H9 (cell line): Measurements from ENCODE around the gene APLF. TPM values are rescaled to one million over a fixed set of nuclear protein-coding genes. Genes with fewer than 3 reads are reported as not detected.

Source experiments
- DNase-seq: peaks from one replicate; pipeline ENCODE4 v3.0.0-alpha.2; 2017
- H2AFZ ChIP-seq: one replicate; pipeline ENCODE4 v1.6.1; 2013; ENCODE audit warnings: mild to moderate bottlenecking, low read length, control low read depth, moderate library complexity
- H2AK5ac ChIP-seq: 2 replicates; pipeline ENCODE4 v1.6.1; 2013; ENCODE audit warnings: low read length, control low read depth, mixed read lengths; ENCODE audit not compliant: insufficient read length
- H2BK120ac ChIP-seq: one replicate; pipeline ENCODE4 v1.6.1; 2013; ENCODE audit warnings: low read depth, mild to moderate bottlenecking, low read length, control low read depth, inconsistent platforms; ENCODE audit not compliant: poor library complexity, severe bottlenecking
- H2BK12ac ChIP-seq: 2 replicates; pipeline ENCODE4 v1.6.1; 2013; ENCODE audit warnings: low read length, control low read depth, mixed read lengths, low read depth; ENCODE audit not compliant: insufficient read length
- H2BK15ac ChIP-seq: 2 replicates; pipeline ENCODE4 v1.6.1; 2013; ENCODE audit warnings: low read depth, low read length, control low read depth
- H2BK20ac ChIP-seq: one replicate; pipeline ENCODE4 v1.6.1; 2013; ENCODE audit warnings: low read depth, mild to moderate bottlenecking, low read length, control low read depth, inconsistent platforms; ENCODE audit not compliant: poor library complexity, severe bottlenecking
- H2BK5ac ChIP-seq: 2 replicates; pipeline ENCODE4 v1.6.1; 2013; ENCODE audit warnings: low read length, control low read depth, mixed read lengths; ENCODE audit not compliant: insufficient read length
- H3K14ac ChIP-seq: 2 replicates; pipeline ENCODE4 v1.6.1; 2013; ENCODE audit warnings: low read length, control low read depth; ENCODE audit not compliant: insufficient read depth
- H3K18ac ChIP-seq: 2 replicates; pipeline ENCODE4 v1.6.1; 2013; ENCODE audit warnings: low read depth, mild to moderate bottlenecking, mixed read lengths, low read length, control low read depth; ENCODE audit not compliant: insufficient read length
- H3K23ac ChIP-seq: 2 replicates; pipeline ENCODE4 v1.6.1; 2013; ENCODE audit warnings: low read length, control low read depth, mixed read lengths, low read depth; ENCODE audit not compliant: insufficient read length
- H3K23me2 ChIP-seq: 2 replicates; pipeline ENCODE4 v1.6.1; 2013; ENCODE audit warnings: low read depth, mild to moderate bottlenecking, mixed read lengths, low read length, control low read depth; ENCODE audit not compliant: insufficient read length, poor library complexity, severe bottlenecking
- H3K27ac ChIP-seq: 2 replicates; pipeline ENCODE4 v1.5.1; 2013; ENCODE audit warnings: low read length, control low read depth, mixed read lengths, low read depth; ENCODE audit not compliant: insufficient read length
- H3K27me3 ChIP-seq: 2 replicates; pipeline ENCODE4 v1.6.1; 2013; ENCODE audit warnings: low read length, control low read depth, inconsistent platforms; ENCODE audit not compliant: insufficient read depth
- H3K4ac ChIP-seq: 2 replicates; pipeline ENCODE4 v1.6.1; 2013; ENCODE audit warnings: low read depth, mild to moderate bottlenecking, control low read depth, inconsistent platforms, low read length, moderate library complexity
- H3K4me1 ChIP-seq: 2 replicates; pipeline ENCODE4 v1.6.1; 2013; ENCODE audit warnings: low read length, control low read depth, inconsistent platforms; ENCODE audit not compliant: insufficient read depth
- H3K4me2 ChIP-seq: 2 replicates; pipeline ENCODE4 v1.6.1; 2013; ENCODE audit warnings: low read length, control low read depth, mixed read lengths; ENCODE audit not compliant: insufficient read length, insufficient read depth
- H3K56ac ChIP-seq: 2 replicates; pipeline ENCODE4 v1.6.1; 2013; ENCODE audit warnings: low read depth, mild to moderate bottlenecking, mixed read lengths, low read length, control low read depth; ENCODE audit not compliant: insufficient read length
- H3K79me1 ChIP-seq: 2 replicates; pipeline ENCODE4 v1.6.1; 2013; ENCODE audit warnings: low read depth, mild to moderate bottlenecking, moderate library complexity, low read length, control low read depth, inconsistent platforms; ENCODE audit not compliant: insufficient read depth, poor library complexity, severe bottlenecking
- H3K79me2 ChIP-seq: 2 replicates; pipeline ENCODE4 v1.6.1; 2013; ENCODE audit warnings: low read length, control low read depth, inconsistent platforms; ENCODE audit not compliant: insufficient read depth
- H3K9ac ChIP-seq: 2 replicates; pipeline ENCODE4 v1.6.1; 2013; ENCODE audit warnings: low read length, control low read depth, mixed read lengths; ENCODE audit not compliant: insufficient read length; ENCODE audit errors: extremely low read depth
- H3K9me3 ChIP-seq: one replicate; pipeline ENCODE4 v1.6.1; 2013; ENCODE audit warnings: low read depth, low read length, inconsistent platforms; ENCODE audit not compliant: control insufficient read depth
- H3T11ph ChIP-seq: one replicate; pipeline ENCODE4 v1.6.1; 2013; ENCODE audit warnings: mild to moderate bottlenecking, low read length, control low read depth, inconsistent platforms
- H4K20me1 ChIP-seq: one replicate; pipeline ENCODE4 v1.6.1; 2013; ENCODE audit not compliant: control insufficient read depth, insufficient read length, insufficient read depth
- H4K5ac ChIP-seq: 2 replicates; pipeline ENCODE4 v1.6.1; 2013; ENCODE audit warnings: low read depth, mild to moderate bottlenecking, mixed read lengths, low read length, control low read depth; ENCODE audit not compliant: insufficient read length
- H4K8ac ChIP-seq: replicated peaks from 2 replicates; pipeline ENCODE4 v1.6.1; 2013; ENCODE audit warnings: low read length, control low read depth, mixed read lengths, low read depth; ENCODE audit not compliant: insufficient read length
- H4K91ac ChIP-seq: 2 replicates; pipeline ENCODE4 v1.6.1; 2013; ENCODE audit warnings: low read depth, mild to moderate bottlenecking, moderate library complexity, mixed read lengths, low read length, control low read depth; ENCODE audit not compliant: insufficient read length
- H3K27ac Mint-ChIP-seq, 3 experiments: 2 replicates in 2 of 3; 3 replicates in 1 of 3; pipeline ENCODE4 v1.8.0; 2020 to 2021; ENCODE audit warnings: mixed read lengths in 3 of 3, mild to moderate bottlenecking in 1 of 3, moderate library complexity in 1 of 3
- H3K27me3 Mint-ChIP-seq: 2 replicates; pipeline ENCODE4 v1.8.0; 2021; ENCODE audit warnings: low read depth, mild to moderate bottlenecking, moderate library complexity, mixed read lengths
- H3K36me3 Mint-ChIP-seq, 3 experiments: 2 replicates in 2 of 3; 3 replicates in 1 of 3; pipeline ENCODE4 v1.8.0; 2020 to 2021; ENCODE audit warnings: low read depth in 3 of 3, mixed read lengths in 3 of 3; ENCODE audit not compliant: insufficient read depth in 1 of 3
- H3K4me1 Mint-ChIP-seq, 2 experiments: 2 replicates each; pipeline ENCODE4 v1.8.0; 2020; ENCODE audit warnings: mixed read lengths in 2 of 2
- H3K4me3 Mint-ChIP-seq, 2 experiments: 2 replicates in 1 of 2; 3 replicates in 1 of 2; pipeline ENCODE4 v1.8.0; 2020 to 2021; ENCODE audit warnings: mild to moderate bottlenecking in 2 of 2, mixed read lengths in 2 of 2, moderate library complexity in 1 of 2
- H3K9me3 Mint-ChIP-seq, 2 experiments: 2 replicates in 1 of 2; 3 replicates in 1 of 2; pipeline ENCODE4 v1.8.0; 2020; ENCODE audit warnings: mild to moderate bottlenecking in 2 of 2, mixed read lengths in 2 of 2, moderate library complexity in 1 of 2
- CTCF ChIP-seq: fragments of 200-600 bp; sonication (generic); conservative IDR thresholded peaks from 3 replicates; pipeline ENCODE4 v1.8.0; 2021; ENCODE audit warnings: antibody characterized with exemption, mild to moderate bottlenecking
- WGBS: extraction: QIAGEN DNeasy Blood & Tissue Kit; methylation state at CpG from one replicate; pipeline ENCODE4 v1.1.7; 2013; ENCODE audit warnings: missing lambda C conversion rate, low lambda C conversion rate, mixed read lengths; ENCODE audit not compliant: insufficient read length; ENCODE audit errors: extremely low coverage; 5-methylcytosine and 5-hydroxymethylcytosine counted together
- total RNA-seq: library from RNA; stranded (reverse); gene quantifications from 2 replicates; pipeline ENCODE4 v1.2.1, GENCODE V29; 2021

APLF gene
- total RNA-seq, 1 experiment from 2014 or later: 3.7 TPM

GRCh38 chr2:68501768-68502167, 34.4 kb downstream of the APLF start:
- H3K14ac ChIP-seq: no peak overlapping the region
- TF ChIP-seq CTCF: no peak
- H3K23me2 ChIP-seq: no peaks in the 10 kb centered on the region
- H2BK120ac ChIP-seq: no peak overlapping the region
- Mint-ChIP-seq H3K4me3 (no peak overlapping the region), H3K36me3 (peaks cover under 1 to 6% (median 6%) of the 10 kb centered on the region in 3 experiments; a peak in 6 of 7 replicates), H3K9me3 (peaks cover 6 to 7% of the 10 kb centered on the region in 2 experiments; a peak in 4 of 5 replicates), H3K27me3 (peaks cover 1% of the 10 kb centered on the region; the same call in 1 of the 2 replicates), H3K4me1 (peaks cover 9% of the 10 kb centered on the region in 2 experiments), H3K27ac (no peak overlapping the region)
- H3K27ac ChIP-seq: no peak overlapping the region
- no peak overlapping the region for H3K9ac ChIP-seq
- DNase-seq: no peak
- H2BK5ac ChIP-seq: no peak overlapping the region
- H3K9me3 ChIP-seq: peaks cover 5% of the 10 kb centered on the region
- H2AFZ ChIP-seq: no peak overlapping the region
- H3K4me1 ChIP-seq: no peaks in the 10 kb centered on the region; the same call in 1 of the 2 replicates
- H2AK5ac ChIP-seq: no peak overlapping the region
- no peaks in the 10 kb centered on the region for H3K79me1 ChIP-seq
- no peaks in the 10 kb centered on the region for H3K79me2 ChIP-seq
- H2BK15ac ChIP-seq: no peak overlapping the region
- H3K18ac ChIP-seq: no peak overlapping the region
- no peaks in the 10 kb centered on the region for H4K20me1 ChIP-seq
- H3K4me2 ChIP-seq: no peak overlapping the region
- no peak overlapping the region for H3T11ph ChIP-seq
- no CpG with 5 or more reads among the region's 5 CpGs for WGBS
- no peak overlapping the region for H3K4ac ChIP-seq
- no peak overlapping the region for H3K23ac ChIP-seq
- no peak overlapping the region for H4K5ac ChIP-seq
- no peaks in the 10 kb centered on the region for H3K27me3 ChIP-seq
- no peak overlapping the region for H3K56ac ChIP-seq
- H4K91ac ChIP-seq: no peak overlapping the region
- H2BK20ac ChIP-seq: no peak overlapping the region
- H2BK12ac ChIP-seq: no peak overlapping the region
- H4K8ac ChIP-seq: no peak overlapping the region
